NB4 (cell line): Measurements from ENCODE around the gene TESK2.

Source experiments
- MYC ChIP-seq: IDR thresholded peaks from 2 replicates; pipeline ENCODE4 v1.6.1; 2011; ENCODE audit warnings: low read depth, low read length
- POLR2A ChIP-seq: IDR thresholded peaks from 2 replicates; pipeline ENCODE4 v1.6.1; 2011; ENCODE audit warnings: mild to moderate bottlenecking; ENCODE audit not compliant: insufficient read length; ENCODE audit errors: extremely low read depth
- TF ChIP-seq, protein P1 (sequence below): IDR thresholded peaks from 2 replicates; pipeline ENCODE4 v1.6.1; 2011; ENCODE audit warnings: low read depth, low read length
- TF ChIP-seq, protein P2 (sequence below): IDR thresholded peaks from one replicate; pipeline ENCODE4 v1.5.1; 2012; ENCODE audit warnings: low read depth, low read length

DNA sequence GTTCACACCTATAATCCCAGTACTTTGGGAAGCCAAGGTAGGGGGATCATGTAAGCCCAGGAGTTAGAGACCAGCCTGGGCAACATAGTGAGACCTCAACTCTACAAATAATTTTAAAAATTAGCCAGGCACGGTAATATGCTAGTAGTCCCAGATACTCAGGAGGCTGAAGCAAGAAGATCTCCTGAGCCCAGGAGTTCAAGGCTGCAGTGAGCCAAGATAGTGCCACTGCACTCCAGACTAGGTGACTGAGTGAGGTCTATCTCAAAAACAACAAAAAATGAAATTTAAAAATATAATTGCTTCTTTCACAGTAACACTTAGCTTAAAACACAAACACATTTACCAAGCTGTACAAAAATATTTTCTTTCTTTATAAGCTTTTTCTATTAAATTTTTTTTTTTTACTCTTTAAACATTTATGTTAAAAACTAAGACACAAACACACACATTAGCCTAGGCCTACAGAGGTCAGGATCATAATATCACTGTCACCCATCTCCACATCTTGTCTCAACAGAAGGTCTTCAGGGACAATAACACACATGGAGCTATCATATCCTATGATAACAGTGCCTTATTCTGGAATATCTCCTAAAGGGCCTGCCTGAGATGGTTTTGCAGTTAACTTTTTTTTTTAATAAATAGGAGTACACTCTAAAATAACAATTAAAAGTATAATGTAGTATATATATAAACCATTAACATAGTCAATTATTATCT is 43.9 kb downstream of the TESK2 start:
- TF ChIP-seq POLR2A: no peak
- TF ChIP-seq, protein P1, sequence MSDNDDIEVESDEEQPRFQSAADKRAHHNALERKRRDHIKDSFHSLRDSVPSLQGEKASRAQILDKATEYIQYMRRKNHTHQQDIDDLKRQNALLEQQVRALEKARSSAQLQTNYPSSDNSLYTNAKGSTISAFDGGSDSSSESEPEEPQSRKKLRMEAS: no peak
- TF ChIP-seq, protein P2, sequence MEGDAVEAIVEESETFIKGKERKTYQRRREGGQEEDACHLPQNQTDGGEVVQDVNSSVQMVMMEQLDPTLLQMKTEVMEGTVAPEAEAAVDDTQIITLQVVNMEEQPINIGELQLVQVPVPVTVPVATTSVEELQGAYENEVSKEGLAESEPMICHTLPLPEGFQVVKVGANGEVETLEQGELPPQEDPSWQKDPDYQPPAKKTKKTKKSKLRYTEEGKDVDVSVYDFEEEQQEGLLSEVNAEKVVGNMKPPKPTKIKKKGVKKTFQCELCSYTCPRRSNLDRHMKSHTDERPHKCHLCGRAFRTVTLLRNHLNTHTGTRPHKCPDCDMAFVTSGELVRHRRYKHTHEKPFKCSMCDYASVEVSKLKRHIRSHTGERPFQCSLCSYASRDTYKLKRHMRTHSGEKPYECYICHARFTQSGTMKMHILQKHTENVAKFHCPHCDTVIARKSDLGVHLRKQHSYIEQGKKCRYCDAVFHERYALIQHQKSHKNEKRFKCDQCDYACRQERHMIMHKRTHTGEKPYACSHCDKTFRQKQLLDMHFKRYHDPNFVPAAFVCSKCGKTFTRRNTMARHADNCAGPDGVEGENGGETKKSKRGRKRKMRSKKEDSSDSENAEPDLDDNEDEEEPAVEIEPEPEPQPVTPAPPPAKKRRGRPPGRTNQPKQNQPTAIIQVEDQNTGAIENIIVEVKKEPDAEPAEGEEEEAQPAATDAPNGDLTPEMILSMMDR: no peak
- TF ChIP-seq MYC: no peak
